NB4 (cell line): ENCODE results near the gene ISYNA1.
A peak's percentile ranks its signal among the peaks of the same experiment; 100 is the strongest.

Source experiments
- DNase-seq: peaks from one replicate; pipeline ENCODE4 v3.0.0; 2010; ENCODE audit warnings: low read depth
- H3K4me3 ChIP-seq: one replicate; pipeline ENCODE4 v1.5.1; 2011; ENCODE audit warnings: mild to moderate bottlenecking, low read depth, low read length, moderate library complexity
- MYC ChIP-seq: IDR thresholded peaks from 2 replicates; pipeline ENCODE4 v1.6.1; 2011; ENCODE audit warnings: low read depth, low read length
- POLR2A ChIP-seq: IDR thresholded peaks from 2 replicates; pipeline ENCODE4 v1.6.1; 2011; ENCODE audit warnings: mild to moderate bottlenecking; ENCODE audit not compliant: insufficient read length; ENCODE audit errors: extremely low read depth
- TF ChIP-seq, protein P1 (sequence below): IDR thresholded peaks from one replicate; pipeline ENCODE4 v1.5.1; 2012; ENCODE audit warnings: low read depth, low read length
- TF ChIP-seq, protein P2 (sequence below): IDR thresholded peaks from 2 replicates; pipeline ENCODE4 v1.6.1; 2011; ENCODE audit warnings: low read depth, low read length

Gene ISYNA1

DNA sequence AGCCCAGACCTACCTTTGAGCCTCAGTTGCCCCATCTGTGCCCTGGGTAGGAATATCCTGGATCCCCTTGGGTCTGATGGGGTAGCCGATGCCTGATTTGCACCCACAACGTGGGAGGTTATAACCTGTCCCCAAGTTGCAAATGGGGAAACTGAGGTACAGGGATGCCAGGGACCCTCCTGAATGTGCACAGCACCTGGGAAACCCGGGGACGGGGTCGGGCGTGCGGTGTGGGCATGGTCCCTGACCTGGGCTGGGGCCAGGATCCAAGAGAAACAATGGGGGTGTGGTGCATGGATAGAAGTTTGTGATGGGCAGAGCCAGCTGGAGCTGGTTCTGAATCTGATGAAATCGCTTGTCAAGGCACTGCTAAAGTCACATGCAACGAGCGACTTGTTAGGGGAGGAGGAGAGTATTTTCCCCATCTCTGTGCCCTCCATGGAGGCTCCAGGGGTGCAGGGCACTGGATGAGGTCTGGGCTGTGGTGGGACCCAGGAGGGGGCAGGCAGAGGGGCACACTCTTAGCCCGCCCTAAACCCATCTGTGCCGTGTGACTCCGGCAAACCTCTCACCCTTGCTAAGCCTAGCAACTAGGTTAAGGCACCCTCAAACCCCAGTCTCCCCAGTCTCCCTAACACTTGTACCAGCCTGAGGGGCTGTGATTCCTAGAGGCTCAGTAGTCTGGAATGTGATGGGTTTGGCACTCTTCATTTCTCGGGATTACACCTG, 51.2 kb downstream of the ISYNA1 start:
- no peak for TF ChIP-seq POLR2A
- TF ChIP-seq, protein P1, sequence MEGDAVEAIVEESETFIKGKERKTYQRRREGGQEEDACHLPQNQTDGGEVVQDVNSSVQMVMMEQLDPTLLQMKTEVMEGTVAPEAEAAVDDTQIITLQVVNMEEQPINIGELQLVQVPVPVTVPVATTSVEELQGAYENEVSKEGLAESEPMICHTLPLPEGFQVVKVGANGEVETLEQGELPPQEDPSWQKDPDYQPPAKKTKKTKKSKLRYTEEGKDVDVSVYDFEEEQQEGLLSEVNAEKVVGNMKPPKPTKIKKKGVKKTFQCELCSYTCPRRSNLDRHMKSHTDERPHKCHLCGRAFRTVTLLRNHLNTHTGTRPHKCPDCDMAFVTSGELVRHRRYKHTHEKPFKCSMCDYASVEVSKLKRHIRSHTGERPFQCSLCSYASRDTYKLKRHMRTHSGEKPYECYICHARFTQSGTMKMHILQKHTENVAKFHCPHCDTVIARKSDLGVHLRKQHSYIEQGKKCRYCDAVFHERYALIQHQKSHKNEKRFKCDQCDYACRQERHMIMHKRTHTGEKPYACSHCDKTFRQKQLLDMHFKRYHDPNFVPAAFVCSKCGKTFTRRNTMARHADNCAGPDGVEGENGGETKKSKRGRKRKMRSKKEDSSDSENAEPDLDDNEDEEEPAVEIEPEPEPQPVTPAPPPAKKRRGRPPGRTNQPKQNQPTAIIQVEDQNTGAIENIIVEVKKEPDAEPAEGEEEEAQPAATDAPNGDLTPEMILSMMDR = no peak
- TF ChIP-seq, protein P2, sequence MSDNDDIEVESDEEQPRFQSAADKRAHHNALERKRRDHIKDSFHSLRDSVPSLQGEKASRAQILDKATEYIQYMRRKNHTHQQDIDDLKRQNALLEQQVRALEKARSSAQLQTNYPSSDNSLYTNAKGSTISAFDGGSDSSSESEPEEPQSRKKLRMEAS = no peak
- no peak for TF ChIP-seq MYC
- DNase-seq = no peak
- no peak overlapping the region for H3K4me3 ChIP-seq

DNA sequence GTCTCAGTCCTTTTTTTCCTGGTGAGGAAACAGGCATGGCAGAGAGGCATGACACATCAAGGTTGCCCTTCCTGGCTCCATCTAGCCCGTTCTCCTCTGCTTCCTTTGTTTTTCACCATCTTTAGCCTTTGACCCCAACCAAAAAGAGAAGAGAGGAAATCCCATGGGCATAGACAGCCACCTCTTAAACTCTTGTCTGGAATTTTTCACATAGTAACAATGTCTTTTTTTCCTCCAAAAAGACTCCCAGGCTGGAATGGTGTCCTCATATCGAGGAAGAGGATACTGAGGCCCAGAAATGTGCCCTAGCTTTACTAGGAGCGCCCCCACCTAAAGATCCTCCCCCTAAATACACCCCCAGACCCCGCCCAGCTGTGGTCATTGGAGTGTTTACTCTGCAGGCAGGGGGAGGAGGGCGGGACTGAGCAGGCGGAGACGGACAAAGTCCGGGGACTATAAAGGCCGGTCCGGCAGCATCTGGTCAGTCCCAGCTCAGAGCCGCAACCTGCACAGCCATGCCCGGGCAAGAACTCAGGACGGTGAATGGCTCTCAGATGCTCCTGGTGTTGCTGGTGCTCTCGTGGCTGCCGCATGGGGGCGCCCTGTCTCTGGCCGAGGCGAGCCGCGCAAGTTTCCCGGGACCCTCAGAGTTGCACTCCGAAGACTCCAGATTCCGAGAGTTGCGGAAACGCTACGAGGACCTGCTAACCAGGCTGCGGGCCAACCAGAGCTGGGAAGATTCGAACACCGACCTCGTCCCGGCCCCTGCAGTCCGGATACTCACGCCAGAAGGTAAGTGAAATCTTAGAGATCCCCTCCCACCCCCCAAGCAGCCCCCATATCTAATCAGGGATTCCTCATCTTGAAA, 52.0 kb downstream of the ISYNA1 start, which contains the start of gene GDF15:
Gene GDF15 (plus strand): TSS at position 484 of the 868 bp plus-strand sequence. CDS start 32 bp downstream, at position 516.
- TF ChIP-seq MYC (no peak), POLR2A (no peak)
- TF ChIP-seq, protein P1 = peak; percentile 74
- no peak within 1 kb of the TSS for H3K4me3 ChIP-seq
- DNase-seq = peak; percentile 54

DNA sequence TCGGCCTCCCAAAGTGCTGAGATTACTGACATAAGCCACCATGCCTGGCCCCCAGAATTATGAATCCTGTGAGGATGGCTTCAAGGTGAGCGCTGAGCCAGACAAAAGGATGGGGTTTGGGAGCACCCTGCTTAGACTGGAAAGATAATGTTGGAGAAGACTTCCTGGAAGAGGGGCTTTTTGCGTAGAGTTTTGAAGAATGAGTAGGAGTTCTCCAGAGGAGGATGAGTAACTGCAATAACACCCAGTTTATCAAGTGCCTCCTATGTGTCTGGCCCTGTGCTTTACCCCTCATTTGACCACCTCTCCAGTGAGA, 52.6 kb downstream of the ISYNA1 start:
- TF ChIP-seq, protein P2 = no peak
- TF ChIP-seq MYC = no peak
- TF ChIP-seq POLR2A = no peak
- TF ChIP-seq, protein P1 = no peak
- H3K4me3 ChIP-seq = no peak overlapping the region
- no peak for DNase-seq

DNA sequence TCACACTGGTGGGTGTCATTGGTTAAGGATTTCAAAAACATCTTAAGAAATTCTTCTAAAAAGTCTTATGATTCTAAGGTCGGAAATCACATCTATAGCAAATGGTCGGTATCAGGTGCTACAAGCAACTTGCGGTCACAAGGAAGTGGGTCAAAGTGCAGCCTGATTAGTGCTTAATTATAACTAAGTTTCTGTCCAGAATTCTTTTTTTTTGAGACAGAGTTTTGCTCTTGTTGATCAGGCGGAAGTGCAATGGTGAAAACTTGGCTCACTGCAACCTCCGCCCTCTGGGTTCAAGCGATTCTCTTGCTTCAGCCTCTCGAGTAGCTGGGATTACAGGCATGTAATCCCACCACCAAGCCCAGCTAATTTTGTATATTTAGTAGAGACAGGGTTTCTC, 53.2 kb downstream of the ISYNA1 start:
- no peak for DNase-seq
- TF ChIP-seq MYC (no peak), POLR2A (no peak)
- TF ChIP-seq, protein P1 = no peak
- TF ChIP-seq, protein P2 = no peak
- no peak overlapping the region for H3K4me3 ChIP-seq
